ENCODE measurements around the gene ZNF236. TPM values are rescaled to one million over a fixed set of nuclear protein-coding genes. Genes with fewer than 3 reads are reported as not detected.

ZNF236 gene
- total RNA-seq, 1 donor from 2014 or later, result 20.4 TPM

- no peaks in the 10 kb centered on the region for H3K27me3 Mint-ChIP-seq (ENCODE audit: unreplicated experiment)
- no peak for DNase-seq (ENCODE audit: extremely low spot score, unreplicated experiment)
- peaks cover 36% of the 10 kb centered on the region for H3K36me3 Mint-ChIP-seq (ENCODE audit: unreplicated experiment)
- peaks cover 6% of the 10 kb centered on the region for H3K4me1 Mint-ChIP-seq (ENCODE audit: unreplicated experiment)
- no peak for TF ChIP-seq CTCF (IDR thresholded peaks at IDR 0.05)
- H3K9me3 Mint-ChIP-seq (ENCODE audit: unreplicated experiment), result no peaks in the 10 kb centered on the region
- no peak overlapping the region for H3K27ac Mint-ChIP-seq (ENCODE audit: unreplicated experiment)
- H3K4me3 Mint-ChIP-seq (ENCODE audit: unreplicated experiment), result no peak overlapping the region
Observed at GRCh38 chr18:76860411-76860810, 38.1 kb downstream of the ZNF236 start.

- H3K27ac Mint-ChIP-seq (ENCODE audit: unreplicated experiment), result no peak overlapping the region
Observed at GRCh38 chr18:76866666-76867065, 44.3 kb downstream of the ZNF236 start.

GRCh38 chr18:76873311-76873710 lies 51.0 kb downstream of the ZNF236 start:
- no peak overlapping the region for H3K27ac Mint-ChIP-seq (ENCODE audit: unreplicated experiment)

More at GRCh38 chr18:76866666-76867065, 44.3 kb downstream of the ZNF236 start:
- Mint-ChIP-seq H3K4me1 (ENCODE audit: unreplicated experiment) (no peaks in the 10 kb centered on the region), H3K4me3 (ENCODE audit: unreplicated experiment) (no peak overlapping the region), H3K9me3 (ENCODE audit: unreplicated experiment) (no peaks in the 10 kb centered on the region), H3K27me3 (ENCODE audit: unreplicated experiment) (no peaks in the 10 kb centered on the region), H3K36me3 (ENCODE audit: unreplicated experiment) (peaks cover 35% of the 10 kb centered on the region)
- no peak for TF ChIP-seq CTCF (IDR thresholded peaks at IDR 0.05)
- DNase-seq (ENCODE audit: extremely low spot score, unreplicated experiment), result no peak

DNA sequence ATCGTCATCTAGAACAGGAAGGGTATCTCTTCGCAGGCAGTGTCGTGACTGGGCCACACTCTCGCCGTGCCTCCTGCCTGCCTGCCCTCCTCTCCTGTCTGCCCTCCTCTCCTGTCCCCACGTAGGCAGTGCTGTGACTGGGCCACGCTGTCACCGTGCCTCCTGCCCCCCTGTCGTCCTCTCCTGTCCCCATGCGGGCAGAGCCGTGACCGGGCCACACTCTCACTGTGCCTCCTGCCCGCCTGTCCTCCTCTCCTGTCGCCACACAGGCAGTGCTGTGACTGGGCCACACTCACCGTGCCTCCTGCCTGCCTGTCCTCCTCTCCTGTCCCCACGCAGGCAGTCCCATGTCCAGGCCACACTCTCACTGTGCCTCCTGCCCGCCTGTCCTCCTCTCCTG lies 51.4 kb downstream of the ZNF236 start:
- Mint-ChIP-seq H3K4me1 (ENCODE audit: unreplicated experiment) (no peaks in the 10 kb centered on the region), H3K27ac (ENCODE audit: unreplicated experiment) (no peak overlapping the region), H3K36me3 (ENCODE audit: unreplicated experiment) (peaks cover 25% of the 10 kb centered on the region), H3K9me3 (ENCODE audit: unreplicated experiment) (no peaks in the 10 kb centered on the region), H3K4me3 (ENCODE audit: unreplicated experiment) (no peak overlapping the region), H3K27me3 (ENCODE audit: unreplicated experiment) (no peaks in the 10 kb centered on the region)
- DNase-seq (ENCODE audit: extremely low spot score, unreplicated experiment), result no peak
- no peak for TF ChIP-seq CTCF (IDR thresholded peaks at IDR 0.05)

More at GRCh38 chr18:76873311-76873710, 51.0 kb downstream of the ZNF236 start:
- H3K9me3 Mint-ChIP-seq (ENCODE audit: unreplicated experiment), result no peaks in the 10 kb centered on the region
- H3K36me3 Mint-ChIP-seq (ENCODE audit: unreplicated experiment), result peaks cover 26% of the 10 kb centered on the region
- no peak for DNase-seq (ENCODE audit: extremely low spot score, unreplicated experiment)
- no peak overlapping the region for H3K4me3 Mint-ChIP-seq (ENCODE audit: unreplicated experiment)
- no peak for TF ChIP-seq CTCF (IDR thresholded peaks at IDR 0.05)
- no peaks in the 10 kb centered on the region for H3K4me1 Mint-ChIP-seq (ENCODE audit: unreplicated experiment)
- H3K27me3 Mint-ChIP-seq (ENCODE audit: unreplicated experiment), result no peaks in the 10 kb centered on the region

- DNase-seq (ENCODE audit: extremely low spot score, unreplicated experiment), result no peak
- no peak for TF ChIP-seq CTCF (IDR thresholded peaks at IDR 0.05)
- no peak overlapping the region for H3K27ac Mint-ChIP-seq (ENCODE audit: unreplicated experiment)
- H3K27me3 Mint-ChIP-seq (ENCODE audit: unreplicated experiment), result no peaks in the 10 kb centered on the region
- H3K36me3 Mint-ChIP-seq (ENCODE audit: unreplicated experiment), result peaks cover 26% of the 10 kb centered on the region
- H3K4me3 Mint-ChIP-seq (ENCODE audit: unreplicated experiment), result no peak overlapping the region
- H3K9me3 Mint-ChIP-seq (ENCODE audit: unreplicated experiment), result no peaks in the 10 kb centered on the region
- no peaks in the 10 kb centered on the region for H3K4me1 Mint-ChIP-seq (ENCODE audit: unreplicated experiment)
Observed at GRCh38 chr18:76874642-76875389, 52.5 kb downstream of the ZNF236 start.
